GM19467 (cell line): ENCODE measurements around the gene ALAD.
"Not testable (repeated sequence)": the region's sequence is repeated elsewhere in the genome, so short reads cannot be mapped to it uniquely, and the experiment has no call there.

Experiments used
- ATAC-seq: cut with Tn5 transposase; IDR thresholded peaks from one replicate; pipeline ENCODE4 v1.9.1; 2021; ENCODE audit warnings: mild to moderate bottlenecking, moderate library complexity; ENCODE audit not compliant: unreplicated experiment

Gene ALAD

GRCh38 chr9:113375057-113376023 is 25.7 kb downstream of the ALAD start:
- no peak for ATAC-seq

GRCh38 chr9:113373676-113374392 is 27.2 kb downstream of the ALAD start:
- ATAC-seq = no peak

GRCh38 chr9:113373256-113373655 is 27.8 kb downstream of the ALAD start:
- ATAC-seq = no peak

- no peak for ATAC-seq
Measured at GRCh38 chr9:113372059-113372458, 29.0 kb downstream of the ALAD start.

- ATAC-seq = no peak
Measured at GRCh38 chr9:113370806-113371325, 30.2 kb downstream of the ALAD start.

- ATAC-seq = no peak
Measured at GRCh38 chr9:113369855-113370140, 31.3 kb downstream of the ALAD start.

GRCh38 chr9:113368982-113369854 is 31.9 kb downstream of the ALAD start:
- no peak for ATAC-seq

GRCh38 chr9:113368348-113368981 is 32.6 kb downstream of the ALAD start:
- no peak for ATAC-seq

GRCh38 chr9:113365652-113366051 is 35.4 kb downstream of the ALAD start:
- ATAC-seq = not testable (repeated sequence)

- no peak for ATAC-seq
Measured at GRCh38 chr9:113364951-113365350, 36.1 kb downstream of the ALAD start.

- ATAC-seq = no peak
Measured at GRCh38 chr9:113363336-113363735, 37.7 kb downstream of the ALAD start.

- no peak for ATAC-seq
Measured at GRCh38 chr9:113361304-113362018, 39.6 kb downstream of the ALAD start.

GRCh38 chr9:113360242-113360842 is 40.7 kb downstream of the ALAD start:
- ATAC-seq = no peak

- no peak for ATAC-seq
Measured at GRCh38 chr9:113359385-113359784, 41.7 kb downstream of the ALAD start.

GRCh38 chr9:113356686-113357292 is 44.3 kb downstream of the ALAD start:
- ATAC-seq = no peak

- no peak for ATAC-seq
Measured at GRCh38 chr9:113355040-113355596, 46.0 kb downstream of the ALAD start.

GRCh38 chr9:113352411-113352810 is 48.7 kb downstream of the ALAD start:
- no peak for ATAC-seq

GRCh38 chr9:113352006-113352405 is 49.1 kb downstream of the ALAD start:
- ATAC-seq = no peak

- ATAC-seq = no peak
Measured at GRCh38 chr9:113350937-113351336, 50.1 kb downstream of the ALAD start.
